HCT116 (cell line): ENCODE measurements around the gene SAMHD1. TPM values are rescaled to one million over a fixed set of nuclear protein-coding genes. Genes with fewer than 3 reads are reported as not detected.
"Not testable (repeated sequence)": the region's sequence is repeated elsewhere in the genome, so short reads cannot be mapped to it uniquely, and the experiment has no call there.

ENCODE experiments used
- ATAC-seq: fragments of 200-7000 bp; cut with Tn5 transposase; 2 replicates; pipeline ENCODE4 v1.9.1; 2020; ENCODE audit warnings: mild to moderate bottlenecking, moderate library complexity
- BruUV-seq: library from RNA; stranded (reverse); fragments of 400-500 nt; replicated peaks from 2 replicates; lab custom pipeline; 2021; lab: Mats Ljungman, UMichigan
- CTCF ChIA-PET: fragments of 300-600 bp; sonication (Branson Sonifier 250); formaldehyde crosslinking; loops from one replicate; lab custom pipeline; 2021; ENCODE audit warnings: antibody characterized with exemption; lab: Charles Lee
- POLR2A ChIA-PET: fragments of 300-600, 350-600 bp; sonication (Branson Sonifier 250); formaldehyde crosslinking; loops from one replicate; lab custom pipeline; 2021; ENCODE audit warnings: antibody characterized with exemption; lab: Charles Lee
- RAD21 ChIA-PET, 2 experiments: fragments of 300-600 bp; sonication (Branson Sonifier 250); formaldehyde crosslinking; loops; one replicate each; lab custom pipeline; 2023; ENCODE audit warnings: low total read pairs in 2 of 2; ENCODE audit not compliant: uncharacterized antibody in 2 of 2, unreplicated experiment in 2 of 2, low non-redundant PET in 1 of 2; lab: Charles Lee
- DNase-seq: peaks from one replicate; pipeline ENCODE4 v3.0.0-alpha.2; 2010; ENCODE audit warnings: low read depth, low spot score
- H2AFZ ChIP-seq: fragments of 200-600 bp; shearing (Covaris generic), sonication (generic); 2 replicates; pipeline ENCODE4 v1.6.1; 2017; ENCODE audit warnings: low read depth, mixed run types, mixed read lengths, antibody characterized with exemption, low read length; ENCODE audit not compliant: poor library complexity, severe bottlenecking
- H3K27ac ChIP-seq: 2 replicates; pipeline ENCODE4 v1.5.1; 2012; ENCODE audit warnings: low read depth, low read length
- H3K27me3 ChIP-seq: fragments of 200-600 bp; sonication (generic); 2 replicates; pipeline ENCODE4 v1.6.1; 2016; ENCODE audit warnings: mixed run types, low read length, mixed read lengths; ENCODE audit not compliant: insufficient read depth
- H3K36me3 ChIP-seq, 2 experiments: fragments of 200-500 bp in 1 of 2; fragments of 200-600 bp in 1 of 2; sonication (Bioruptor generic) in 1 of 2; sonication (generic) in 1 of 2; 2 replicates each; pipeline versions ENCODE4 v1.5.1 to v1.6.1; 2014 to 2016; ENCODE audit warnings: low read length in 2 of 2, inconsistent platforms in 1 of 2, mixed read lengths in 1 of 2, mixed run types in 1 of 2; ENCODE audit not compliant: insufficient read depth in 2 of 2, control insufficient read depth in 1 of 2
- H3K4me1 ChIP-seq, 2 experiments: fragments of 200-600 bp in 1 of 2; sonication (generic) in 1 of 2; 2 replicates each; pipeline versions ENCODE4 v1.5.1 to v1.6.1; 2012 to 2017; ENCODE audit warnings: low read length in 2 of 2, inconsistent platforms in 1 of 2, mild to moderate bottlenecking in 1 of 2, mixed read lengths in 1 of 2, mixed run types in 1 of 2, moderate library complexity in 1 of 2; ENCODE audit not compliant: insufficient read depth in 2 of 2, control insufficient read depth in 1 of 2
- H3K4me2 ChIP-seq: fragments of 200-600 bp; sonication (generic); 2 replicates; pipeline ENCODE4 v1.6.1; 2017; ENCODE audit warnings: mixed run types, low read length, mixed read lengths
- H3K4me3 ChIP-seq, 2 experiments: fragments of 200-600 bp in 1 of 2; sonication (generic) in 1 of 2; replicated peaks in 1 of 2; 2 replicates each; pipeline ENCODE4 v1.5.1; 2011 to 2016; ENCODE audit warnings: low read length in 2 of 2, control low read depth in 1 of 2, low read depth in 1 of 2, mild to moderate bottlenecking in 1 of 2, mixed read lengths in 1 of 2, mixed run types in 1 of 2
- H3K79me2 ChIP-seq: fragments of 200-600 bp; sonication (generic); 2 replicates; pipeline ENCODE4 v1.6.1; 2017; ENCODE audit warnings: mild to moderate bottlenecking, mixed run types, low read length, moderate library complexity, mixed read lengths; ENCODE audit not compliant: insufficient read depth
- H3K9ac ChIP-seq: fragments of 200-600 bp; sonication (generic); 2 replicates; pipeline ENCODE4 v1.6.1; 2016; ENCODE audit warnings: low read length, mixed read lengths
- H3K9me2 ChIP-seq: fragments of 200-600 bp; sonication (generic), shearing (Covaris generic); 2 replicates; pipeline ENCODE4 v1.6.1; 2017; ENCODE audit warnings: mixed run types, mild to moderate bottlenecking, moderate library complexity; ENCODE audit not compliant: insufficient read depth
- H3K9me3 ChIP-seq, 2 experiments: fragments of 200-500 bp in 1 of 2; fragments of 200-600 bp in 1 of 2; sonication (Bioruptor generic) in 1 of 2; sonication (generic) in 1 of 2; 2 replicates each; pipeline ENCODE4 v1.6.1; 2014 to 2017; ENCODE audit warnings: low read length in 2 of 2, mixed read lengths in 2 of 2, inconsistent platforms in 1 of 2, low read depth in 1 of 2, mild to moderate bottlenecking in 1 of 2, mixed run types in 1 of 2, moderate library complexity in 1 of 2; ENCODE audit not compliant: control insufficient read depth in 1 of 2, insufficient read depth in 1 of 2
- H4K20me1 ChIP-seq: fragments of 200-600 bp; sonication (generic), shearing (Covaris generic); 2 replicates; pipeline ENCODE4 v1.6.1; 2017; ENCODE audit warnings: mixed run types, mild to moderate bottlenecking, moderate library complexity; ENCODE audit not compliant: insufficient read depth
- ATF3 ChIP-seq: IDR thresholded peaks from 2 replicates; pipeline ENCODE4 v1.6.1; 2012
- EZH2 ChIP-seq: fragments of 200-600 bp; sonication (generic); IDR thresholded peaks from 2 replicates; pipeline ENCODE4 v1.6.1; 2017; ENCODE audit warnings: antibody characterized with exemption, mixed run types
- JUND ChIP-seq: IDR thresholded peaks from 2 replicates; pipeline ENCODE4 v1.6.1; 2012
- SP1 ChIP-seq: IDR thresholded peaks from 2 replicates; pipeline ENCODE4 v1.6.1; 2012; ENCODE audit warnings: low read depth
- YY1 ChIP-seq: IDR thresholded peaks from 2 replicates; pipeline ENCODE4 v1.6.1; 2011; ENCODE audit warnings: low read length, low read depth, moderate library complexity, mild to moderate bottlenecking; ENCODE audit not compliant: insufficient replicate concordance; ENCODE audit errors: extremely low read depth
- intact Hi-C: fragments of 100-400 bp; cut with micrococcal nuclease; formaldehyde crosslinking; loops from 2 replicates; pipeline ENCODE4 v1.10.0; 2022
- total RNA-seq: library from RNA; stranded (reverse); gene quantifications from one replicate; pipeline ENCODE4 v1.2.1, GENCODE V29; 2021; ENCODE audit not compliant: unreplicated experiment
- TF ChIP-seq, protein P1 (sequence below): IDR thresholded peaks from 2 replicates; pipeline ENCODE4 v1.6.1; 2011; ENCODE audit warnings: mild to moderate bottlenecking, low read length, moderate library complexity; ENCODE audit not compliant: insufficient replicate concordance; ENCODE audit errors: extremely low read depth

The SAMHD1 gene
- total RNA-seq, 1 experiment from 2014 or later = 21.4 TPM

DNA sequence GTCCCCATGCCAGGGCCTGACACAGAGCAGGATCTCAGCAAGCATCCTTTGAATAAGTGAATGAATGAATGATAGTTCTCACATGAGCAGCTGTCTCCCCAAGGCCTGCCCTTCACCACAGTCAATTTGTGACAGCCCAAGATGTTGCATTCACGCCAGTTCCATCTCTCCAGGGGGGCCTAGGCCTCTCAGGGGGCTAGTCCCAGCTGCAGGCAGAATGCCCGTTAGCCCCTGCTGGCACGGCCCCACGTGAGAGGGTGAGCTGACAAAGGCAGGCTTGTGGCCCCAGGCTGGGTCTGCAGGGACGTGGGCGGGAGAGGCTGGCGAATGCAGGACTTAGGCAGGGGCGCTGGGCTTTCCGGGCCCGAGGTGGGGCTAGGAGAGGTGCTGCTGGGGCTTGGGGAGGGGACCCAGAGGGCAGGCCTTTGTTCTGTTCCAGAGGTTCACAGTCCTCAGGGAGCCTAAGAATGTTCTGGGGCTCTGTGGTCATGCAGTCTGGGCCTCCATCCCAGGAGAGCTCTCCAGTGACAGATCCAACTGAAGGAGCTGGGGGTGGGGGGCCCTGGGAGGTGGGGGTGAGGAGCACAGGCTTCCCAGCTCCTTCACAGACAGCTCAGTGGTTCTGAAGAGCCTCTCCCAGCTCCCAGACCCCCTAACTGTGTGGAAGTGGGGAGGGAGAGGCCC is 106.1 kb downstream of the SAMHD1 start (continued):
- TF ChIP-seq, protein P1, sequence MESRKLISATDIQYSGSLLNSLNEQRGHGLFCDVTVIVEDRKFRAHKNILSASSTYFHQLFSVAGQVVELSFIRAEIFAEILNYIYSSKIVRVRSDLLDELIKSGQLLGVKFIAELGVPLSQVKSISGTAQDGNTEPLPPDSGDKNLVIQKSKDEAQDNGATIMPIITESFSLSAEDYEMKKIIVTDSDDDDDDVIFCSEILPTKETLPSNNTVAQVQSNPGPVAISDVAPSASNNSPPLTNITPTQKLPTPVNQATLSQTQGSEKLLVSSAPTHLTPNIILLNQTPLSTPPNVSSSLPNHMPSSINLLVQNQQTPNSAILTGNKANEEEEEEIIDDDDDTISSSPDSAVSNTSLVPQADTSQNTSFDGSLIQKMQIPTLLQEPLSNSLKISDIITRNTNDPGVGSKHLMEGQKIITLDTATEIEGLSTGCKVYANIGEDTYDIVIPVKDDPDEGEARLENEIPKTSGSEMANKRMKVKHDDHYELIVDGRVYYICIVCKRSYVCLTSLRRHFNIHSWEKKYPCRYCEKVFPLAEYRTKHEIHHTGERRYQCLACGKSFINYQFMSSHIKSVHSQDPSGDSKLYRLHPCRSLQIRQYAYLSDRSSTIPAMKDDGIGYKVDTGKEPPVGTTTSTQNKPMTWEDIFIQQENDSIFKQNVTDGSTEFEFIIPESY = no peak
- TF ChIP-seq JUND = no peak
- no peak for TF ChIP-seq YY1
- TF ChIP-seq EZH2 = no peak
- no peak for TF ChIP-seq ATF3
- TF ChIP-seq SP1 = no peak
- TF ChIP-seq, all 23 proteins: peak for 0

DNA sequence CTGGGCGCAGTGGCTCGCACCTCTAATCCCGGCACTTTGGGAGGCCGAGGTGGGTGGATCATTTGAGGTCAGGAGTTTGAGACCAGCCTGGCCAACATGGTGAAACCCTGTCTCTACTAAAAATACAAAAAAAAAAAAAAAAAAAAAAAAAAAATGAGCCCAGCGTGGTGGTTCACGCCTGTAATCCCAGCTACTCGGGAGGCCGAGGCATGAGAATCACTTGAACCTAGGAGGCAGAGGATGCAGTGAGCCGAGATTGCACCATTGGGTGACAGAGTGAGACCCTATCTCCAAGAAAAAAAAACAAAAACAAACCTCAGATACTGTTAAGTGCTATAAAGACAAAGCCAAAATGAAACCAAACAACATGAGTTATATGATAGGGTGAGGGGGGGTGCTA is 110.5 kb downstream of the SAMHD1 start:
- intact Hi-C loops, BruUV-seq, H2AFZ ChIP-seq, H3K9ac ChIP-seq, H3K4me2 ChIP-seq, ATAC-seq, RAD21 ChIA-PET, H3K9me2 ChIP-seq, POLR2A ChIA-PET, H3K36me3 ChIP-seq, H4K20me1 ChIP-seq, H3K27me3 ChIP-seq, H3K9me3 ChIP-seq, H3K27ac ChIP-seq, H3K4me3 ChIP-seq, DNase-seq, CTCF ChIA-PET, H3K79me2 ChIP-seq: not testable (repeated sequence)
- peaks cover 10 to 11% of the 10 kb centered on the region in 2 experiments for H3K4me1 ChIP-seq

Other genes starting within 250 kb of the SAMHD1 start
- 29.3 TPM for gene NDRG3, start 205.6 kb downstream of the SAMHD1 start, total RNA-seq
- 27.9 TPM for gene DSN1, start 177.9 kb downstream of the SAMHD1 start, total RNA-seq
- 0.32 TPM for gene TLDC2, start 75.6 kb downstream of the SAMHD1 start, total RNA-seq
- 16.9 TPM for gene RBL1, start 144.3 kb upstream of the SAMHD1 start, total RNA-seq
- 220 TPM for gene RPN2, start 227.6 kb upstream of the SAMHD1 start, total RNA-seq
- 0.79 TPM for gene MROH8, start 227.8 kb upstream of the SAMHD1 start, total RNA-seq